Stimulated activated CD8-positive, alpha-beta memory T cell treated with anti-CD3 and anti-CD28 coated beads, Interleukin-7, amount 100 ng/mL, for 48 hours (primary cell): ENCODE measurements around the gene TEX13C.
"Not testable (repeated sequence)": the region's sequence is repeated elsewhere in the genome, so short reads cannot be mapped to it uniquely, and the experiment has no call there.

ENCODE experiments used
- DNase-seq, 2 donors: peaks; one replicate each; pipeline ENCODE4 v3.0.0-alpha.2; 2020; ENCODE audit warnings: low read depth in 1 of 2; ENCODE audit errors: extremely low read depth in 1 of 2

The TEX13C gene

GRCh38 chrX:125319646-125320521, at the start of gene TEX13C:
TEX13C (plus strand) TSS chrX:125319871; CDS start chrX:125320120, 249 bp downstream.
- DNase-seq = no peak

- no peak for DNase-seq
These were observed 32.4 kb upstream of the TEX13C start for GRCh38 chrX:125287282-125287681.

GRCh38 chrX:125288343-125288742, 31.3 kb upstream of the TEX13C start:
- no peak for DNase-seq

GRCh38 chrX:125289209-125289608, 30.5 kb upstream of the TEX13C start:
- no peak for DNase-seq

- no peak for DNase-seq
These were observed 29.8 kb upstream of the TEX13C start for GRCh38 chrX:125289920-125290319.

- no peak for DNase-seq
These were observed 28.5 kb upstream of the TEX13C start for GRCh38 chrX:125291124-125291523.

GRCh38 chrX:125293850-125294780, 25.6 kb upstream of the TEX13C start:
- DNase-seq = no peak

GRCh38 chrX:125295337-125295736, 24.3 kb upstream of the TEX13C start:
- DNase-seq = no peak

GRCh38 chrX:125298871-125299270, 20.8 kb upstream of the TEX13C start:
- no peak for DNase-seq

GRCh38 chrX:125306335-125306866, 13.3 kb upstream of the TEX13C start:
- DNase-seq = no peak

- DNase-seq = no peak
These were observed 11.0 kb upstream of the TEX13C start for GRCh38 chrX:125308653-125309052.

GRCh38 chrX:125319166-125319565, 505 bp upstream of the TEX13C start:
- DNase-seq = not testable (repeated sequence)

- no peak for DNase-seq
These were observed 2.8 kb downstream of the TEX13C start for GRCh38 chrX:125322431-125322830.

- no peak for DNase-seq
These were observed 6.9 kb downstream of the TEX13C start for GRCh38 chrX:125326599-125326998.

GRCh38 chrX:125327891-125328290, 8.2 kb downstream of the TEX13C start:
- no peak for DNase-seq

- DNase-seq = no peak
These were observed 13.9 kb downstream of the TEX13C start for GRCh38 chrX:125333583-125333982.

GRCh38 chrX:125340490-125340889, 20.8 kb downstream of the TEX13C start:
- DNase-seq = no peak

GRCh38 chrX:125374169-125374568, 54.5 kb downstream of the TEX13C start:
- no peak for DNase-seq
